ENCODE results near the gene ZNF445. TPM values are rescaled to one million over a fixed set of nuclear protein-coding genes. Genes with fewer than 3 reads are reported as not detected.

The ZNF445 gene
- total and polyA plus RNA-seq, 12 donors: 1.6 to 18.6 (median 15.4) TPM

DNA sequence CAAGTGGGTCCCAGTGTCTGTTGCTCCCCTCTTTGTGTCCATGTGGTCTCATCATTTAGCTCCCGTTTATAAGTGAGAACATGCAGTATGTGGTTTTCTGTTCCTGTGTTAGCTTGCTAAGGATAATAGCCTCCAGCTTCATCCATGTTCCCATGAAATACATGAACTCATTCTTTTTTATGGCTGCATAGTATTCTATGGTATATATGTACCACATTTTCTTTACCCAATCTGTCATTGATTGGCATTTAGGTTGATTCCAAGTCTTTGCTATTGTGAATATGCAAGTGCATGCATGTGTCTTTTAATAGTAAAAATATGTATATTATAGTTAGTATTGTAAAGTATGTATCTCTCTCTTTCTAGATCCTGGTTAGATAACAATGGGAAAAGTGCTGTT is 85.0 kb downstream of the ZNF445 start:
- 98 to 100% methylated on average over 1 of the region's 1 CpG for WGBS, 2 donors
- Histone ChIP-seq H3K27ac (no peak overlapping the region), H3K27me3 (no peaks in the 10 kb centered on the region), H3K4me3 (no peak overlapping the region), H3K36me3 (peaks cover 0 to 62% (median 0%) of the 10 kb centered on the region in 9 donors), H3K9me3 (peaks cover 0 to 3% (median 0%) of the 10 kb centered on the region in 11 donors), H3K4me1 (no peaks in the 10 kb centered on the region)
- DNase-seq (no peak), ATAC-seq (no peak)
- intact Hi-C loops (cut with DNase I): no loop called here
- TF ChIP-seq, protein P1, sequence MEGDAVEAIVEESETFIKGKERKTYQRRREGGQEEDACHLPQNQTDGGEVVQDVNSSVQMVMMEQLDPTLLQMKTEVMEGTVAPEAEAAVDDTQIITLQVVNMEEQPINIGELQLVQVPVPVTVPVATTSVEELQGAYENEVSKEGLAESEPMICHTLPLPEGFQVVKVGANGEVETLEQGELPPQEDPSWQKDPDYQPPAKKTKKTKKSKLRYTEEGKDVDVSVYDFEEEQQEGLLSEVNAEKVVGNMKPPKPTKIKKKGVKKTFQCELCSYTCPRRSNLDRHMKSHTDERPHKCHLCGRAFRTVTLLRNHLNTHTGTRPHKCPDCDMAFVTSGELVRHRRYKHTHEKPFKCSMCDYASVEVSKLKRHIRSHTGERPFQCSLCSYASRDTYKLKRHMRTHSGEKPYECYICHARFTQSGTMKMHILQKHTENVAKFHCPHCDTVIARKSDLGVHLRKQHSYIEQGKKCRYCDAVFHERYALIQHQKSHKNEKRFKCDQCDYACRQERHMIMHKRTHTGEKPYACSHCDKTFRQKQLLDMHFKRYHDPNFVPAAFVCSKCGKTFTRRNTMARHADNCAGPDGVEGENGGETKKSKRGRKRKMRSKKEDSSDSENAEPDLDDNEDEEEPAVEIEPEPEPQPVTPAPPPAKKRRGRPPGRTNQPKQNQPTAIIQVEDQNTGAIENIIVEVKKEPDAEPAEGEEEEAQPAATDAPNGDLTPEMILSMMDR (IDR thresholded peaks at IDR 0.05): no peak

DNA sequence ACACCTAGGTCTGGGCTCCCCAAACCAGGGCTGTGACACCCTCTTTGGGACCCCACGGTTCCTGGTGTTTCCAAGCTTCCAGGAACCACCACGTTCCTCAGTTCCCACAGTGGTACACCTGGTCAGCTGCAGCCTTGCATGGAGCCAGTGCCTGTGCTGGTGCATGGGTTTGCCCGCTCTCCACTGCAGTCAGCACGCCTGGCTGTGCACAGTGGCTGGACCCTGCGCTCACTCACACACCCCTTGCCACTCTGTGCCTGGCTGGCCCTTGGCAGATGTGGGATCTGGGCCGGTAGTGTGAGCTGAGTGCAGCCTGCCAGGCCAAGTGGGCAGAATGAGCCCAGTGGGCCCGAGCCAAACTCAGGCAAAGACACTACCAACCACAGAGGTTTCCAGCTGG is 90.1 kb downstream of the ZNF445 start:
- TF ChIP-seq, protein P1 (IDR thresholded peaks at IDR 0.05): no peak
- no peak for ATAC-seq

More for the DNA sequence above, 90.1 kb downstream of the ZNF445 start:
- intact Hi-C loops (cut with DNase I): no loop called here
- peaks cover 0 to 17% (median 9%) of the 10 kb centered on the region in 11 donors for H3K9me3 ChIP-seq
- 97 to 98% methylated on average over 7 of the region's 7 CpGs for WGBS, 2 donors
- H3K27me3 ChIP-seq: no peaks in the 10 kb centered on the region
- H3K4me3 ChIP-seq: no peak overlapping the region
- no peak for DNase-seq
- H3K27ac ChIP-seq: no peak overlapping the region
- H3K36me3 ChIP-seq: peaks cover 0 to 32% (median 4%) of the 10 kb centered on the region in 9 donors
- H3K4me1 ChIP-seq: no peaks in the 10 kb centered on the region

Other genes starting within 250 kb of the ZNF445 start
- not detected for gene TOPAZ1, start 235.8 kb downstream of the ZNF445 start, total RNA-seq
- not detected for gene TOPAZ1, start 235.8 kb downstream of the ZNF445 start, polyA plus RNA-seq
- 10 to 100 TPM; 22.8 to 43.9 (median 35.3) TPM for gene TCAIM, start 138.9 kb downstream of the ZNF445 start, total RNA-seq
- gene TCAIM, start 138.9 kb downstream of the ZNF445 start, polyA plus RNA-seq: 10 to 100 TPM; 13.5 to 15.2 TPM
- 1 to 10 TPM; 1.6 to 3.9 (median 2.4) TPM for gene ZKSCAN7, start 77.5 kb upstream of the ZNF445 start, total RNA-seq
- gene ZKSCAN7, start 77.5 kb upstream of the ZNF445 start, polyA plus RNA-seq: 1 to 10 TPM; 1.2 to 2.6 TPM
- 1 to 10 TPM in 7 of 10 donors, under 1 TPM in 3; 0.69 to 2.5 (median 1.3) TPM for gene ZNF660, start 107.3 kb upstream of the ZNF445 start, total RNA-seq
- gene ZNF660, start 107.3 kb upstream of the ZNF445 start, polyA plus RNA-seq: 1 to 10 TPM in 1 of 2 donors, under 1 TPM in 1; 0.41 to 1.1 TPM
- 10 to 100 TPM; 11.2 to 14.8 (median 12.9) TPM for gene ZNF197, start 147.4 kb upstream of the ZNF445 start, total RNA-seq
- gene ZNF197, start 147.4 kb upstream of the ZNF445 start, polyA plus RNA-seq: 1 to 10 TPM; 4.5 to 9.4 TPM
- 10 to 100 TPM in 1 of 10 donors, 1 to 10 TPM in 9; 4.8 to 10.2 (median 6.4) TPM for gene ZNF35, start 171.1 kb upstream of the ZNF445 start, total RNA-seq
- gene ZNF35, start 171.1 kb upstream of the ZNF445 start, polyA plus RNA-seq: 1 to 10 TPM; 4.1 to 4.5 TPM
- 1 to 10 TPM; 2.8 to 4.6 (median 3.5) TPM for gene ZNF502, start 235.0 kb upstream of the ZNF445 start, total RNA-seq
- 1 to 10 TPM; 1.9 to 2.9 TPM for gene ZNF502, start 235.0 kb upstream of the ZNF445 start, polyA plus RNA-seq